IMR-90 (cell line): ENCODE measurements around the gene SSBP2. TPM values are rescaled to one million over a fixed set of nuclear protein-coding genes. Genes with fewer than 3 reads are reported as not detected.

Experiments
- ATAC-seq: fragments of 200-7000 bp; cut with Tn5 transposase; 2 replicates; pipeline ENCODE4 v1.9.1; 2020; ENCODE audit warnings: low read depth, mild to moderate bottlenecking, moderate library complexity
- BruUV-seq: library from RNA; stranded (reverse); fragments of 400-500 nt; replicated peaks from 2 replicates; lab custom pipeline; 2021; lab: Mats Ljungman, UMichigan
- CTCF ChIA-PET: fragments of 300-600 bp; formaldehyde crosslinking; extraction: SDS; loops from one replicate; lab custom pipeline; 2021; ENCODE audit warnings: antibody characterized with exemption; lab: Yijun Ruan, JAX
- POLR2A ChIA-PET: fragments of 300-600 bp; sonication (Branson Sonifier 250); formaldehyde crosslinking; loops from one replicate; lab custom pipeline; 2022; ENCODE audit warnings: antibody characterized with exemption; ENCODE audit not compliant: unreplicated experiment; lab: Charles Lee
- DNase-seq: peaks from one replicate; pipeline ENCODE4 v3.0.0; 2013
- H2AFZ ChIP-seq: replicated peaks from 2 replicates; pipeline ENCODE3; 2013; ENCODE audit warnings: low read length, mild to moderate bottlenecking; ENCODE audit not compliant: poor library complexity
- H2AK5ac ChIP-seq: 2 replicates; pipeline ENCODE4 v1.6.1; 2013; ENCODE audit warnings: low read depth, low read length, inconsistent platforms
- H2AK9ac ChIP-seq: replicated peaks from 2 replicates; pipeline ENCODE3; 2013; ENCODE audit warnings: mild to moderate bottlenecking, low read depth, low read length, moderate library complexity; ENCODE audit not compliant: poor library complexity
- H2BK120ac ChIP-seq: 2 replicates; pipeline ENCODE4 v1.6.1; 2013; ENCODE audit warnings: low read depth, low read length, inconsistent platforms
- H2BK15ac ChIP-seq: 3 replicates; pipeline ENCODE4 v1.6.1; 2013; ENCODE audit warnings: low read depth, low read length, inconsistent platforms
- H2BK20ac ChIP-seq: 2 replicates; pipeline ENCODE4 v1.6.1; 2013; ENCODE audit warnings: low read depth, mild to moderate bottlenecking, inconsistent platforms, low read length, moderate library complexity
- H2BK5ac ChIP-seq: 2 replicates; pipeline ENCODE4 v1.6.1; 2013; ENCODE audit warnings: mild to moderate bottlenecking, low read depth, low read length, inconsistent platforms; ENCODE audit not compliant: poor library complexity, severe bottlenecking
- H3K14ac ChIP-seq: replicated peaks from 2 replicates; pipeline ENCODE4 v1.6.1; 2013; ENCODE audit warnings: low read depth, low read length, inconsistent platforms
- H3K18ac ChIP-seq: 2 replicates; pipeline ENCODE4 v1.6.1; 2013; ENCODE audit warnings: low read depth, low read length, control low read depth
- H3K23ac ChIP-seq: 2 replicates; pipeline ENCODE4 v1.6.1; 2013; ENCODE audit warnings: low read depth, low read length, inconsistent platforms
- H3K27ac ChIP-seq: 2 replicates; pipeline ENCODE4 v1.5.1; 2013; ENCODE audit warnings: mild to moderate bottlenecking, control low read depth, low read length; ENCODE audit not compliant: insufficient read depth
- H3K27me3 ChIP-seq: 2 replicates; pipeline ENCODE4 v1.6.1; 2013; ENCODE audit warnings: low read length; ENCODE audit not compliant: control insufficient read depth, insufficient read depth
- H3K36me3 ChIP-seq: 2 replicates; pipeline ENCODE4 v1.6.1; 2013; ENCODE audit warnings: low read length, mixed read lengths; ENCODE audit not compliant: control insufficient read depth, insufficient read depth
- H3K4ac ChIP-seq: 2 replicates; pipeline ENCODE4 v1.6.1; 2013; ENCODE audit warnings: low read depth, low read length, inconsistent platforms
- H3K4me1 ChIP-seq: 2 replicates; pipeline ENCODE4 v1.6.1; 2013; ENCODE audit warnings: low read length, mixed read lengths; ENCODE audit not compliant: control insufficient read depth, insufficient read depth
- H3K4me2 ChIP-seq: 2 replicates; pipeline ENCODE4 v1.6.1; 2013; ENCODE audit warnings: low read depth, mild to moderate bottlenecking, control low read depth, low read length, moderate library complexity
- H3K4me3 ChIP-seq: 2 replicates; pipeline ENCODE4 v1.5.1; 2013; ENCODE audit warnings: low read depth, mild to moderate bottlenecking, control low read depth, low read length, moderate library complexity; ENCODE audit not compliant: insufficient read depth
- H3K56ac ChIP-seq: 2 replicates; pipeline ENCODE4 v1.6.1; 2013; ENCODE audit warnings: low read length, inconsistent platforms; ENCODE audit not compliant: insufficient read depth; ENCODE audit errors: extremely low read depth
- H3K79me1 ChIP-seq, 2 experiments: 2 replicates each; pipeline ENCODE4 v1.6.1; 2013; ENCODE audit warnings: low read length in 2 of 2, inconsistent platforms in 1 of 2, low read depth in 1 of 2
- H3K9ac ChIP-seq: 2 replicates; pipeline ENCODE4 v1.6.1; 2013; ENCODE audit warnings: low read depth, low read length, control low read depth
- H3K9me1 ChIP-seq: 2 replicates; pipeline ENCODE4 v1.6.1; 2013; ENCODE audit warnings: low read length, inconsistent platforms; ENCODE audit not compliant: insufficient read depth
- H3K9me3 ChIP-seq: 2 replicates; pipeline ENCODE4 v1.6.1; 2013; ENCODE audit warnings: low read length; ENCODE audit not compliant: control insufficient read depth, insufficient read depth
- H4K20me1 ChIP-seq: 2 replicates; pipeline ENCODE4 v1.6.1; 2013; ENCODE audit warnings: low read length, inconsistent platforms; ENCODE audit not compliant: insufficient read depth
- H4K5ac ChIP-seq: 2 replicates; pipeline ENCODE4 v1.6.1; 2013; ENCODE audit warnings: mild to moderate bottlenecking, low read depth, low read length, control low read depth
- H4K8ac ChIP-seq, 2 experiments: 2 replicates each; pipeline ENCODE4 v1.6.1; 2013; ENCODE audit warnings: low read depth in 2 of 2, low read length in 2 of 2, control low read depth in 1 of 2, inconsistent platforms in 1 of 2
- H4K91ac ChIP-seq: 2 replicates; pipeline ENCODE4 v1.6.1; 2013; ENCODE audit warnings: low read depth, low read length, inconsistent platforms; ENCODE audit not compliant: insufficient read depth
- BHLHE40 ChIP-seq: fragments of 150-350 bp; IDR thresholded peaks from 2 replicates; pipeline ENCODE4 v1.6.1; 2016; ENCODE audit warnings: mild to moderate bottlenecking, low read depth, low read length
- CHD1 ChIP-seq: IDR thresholded peaks from 2 replicates; pipeline ENCODE4 v1.6.1; 2012; ENCODE audit warnings: low read depth, low read length, improper control_type of control experiment
- FOS ChIP-seq: fragments of 150-350 bp; IDR thresholded peaks from 2 replicates; pipeline ENCODE4 v1.6.1; 2016; ENCODE audit warnings: low read depth, low read length
- MAFK ChIP-seq: IDR thresholded peaks from 2 replicates; pipeline ENCODE4 v1.6.1; 2012; ENCODE audit warnings: low read depth, low read length, improper control_type of control experiment
- MAZ ChIP-seq: IDR thresholded peaks from 2 replicates; pipeline ENCODE4 v1.6.1; 2012; ENCODE audit warnings: low read depth, mild to moderate bottlenecking, low read length, improper control_type of control experiment, moderate library complexity, borderline replicate concordance
- MXI1 ChIP-seq: IDR thresholded peaks from 2 replicates; pipeline ENCODE4 v1.6.1; 2012; ENCODE audit warnings: low read depth, mild to moderate bottlenecking, low read length, moderate library complexity, borderline replicate concordance
- NFE2L2 ChIP-seq: fragments of 150-350 bp; IDR thresholded peaks from 2 replicates; pipeline ENCODE4 v1.6.1; 2016; ENCODE audit warnings: low read depth, mild to moderate bottlenecking, low read length
- RCOR1 ChIP-seq: IDR thresholded peaks from 2 replicates; pipeline ENCODE4 v1.6.1; 2012; ENCODE audit warnings: mild to moderate bottlenecking, low read length, improper control_type of control experiment; ENCODE audit not compliant: insufficient replicate concordance
- RFX5 ChIP-seq: IDR thresholded peaks from 2 replicates; pipeline ENCODE4 v1.8.0; 2012; ENCODE audit warnings: low read depth, mild to moderate bottlenecking, low read length, moderate library complexity
- SMC3 ChIP-seq: fragments of 150-350 bp; IDR thresholded peaks from 2 replicates; pipeline ENCODE4 v1.6.1; 2016; ENCODE audit warnings: low read depth, mild to moderate bottlenecking, antibody characterized with exemption, low read length, moderate library complexity
- WGBS, 2 experiments: methylation state at CpG; one replicate each; pipeline versions ENCODE4 v1.1.5 to v1.1.7; 2013; ENCODE audit warnings: missing lambda C conversion rate in 2 of 2; ENCODE audit not compliant: insufficient read length in 1 of 2; ENCODE audit errors: extremely low coverage in 2 of 2; 5-methylcytosine and 5-hydroxymethylcytosine counted together
- dilution Hi-C: fragments of 300-500 bp; cut with HindIII; formaldehyde crosslinking; loops from one replicate; pipeline ENCODE4 v1.14.3; 2018; ENCODE audit warnings: low sequenced_read_pairs; ENCODE audit not compliant: unreplicated experiment
- in situ Hi-C: fragments of 300-500 bp; cut with MboI; formaldehyde crosslinking; loops from 3 replicates; pipeline ENCODE4 v1.14.3; 2019; ENCODE audit warnings: low sequenced_read_pairs, inconsistent platforms, mixed read lengths
- intact Hi-C: fragments of 100-400 bp; cut with micrococcal nuclease; formaldehyde crosslinking; loops from 2 replicates; pipeline ENCODE4 v1.10.0; 2022
- polyA plus RNA-seq, 3 experiments: library from polyadenylated mRNA; depleted of rRNA; stranded (reverse); fragments of >200 nt; gene quantifications; 2 replicates each; pipeline ENCODE4 v1.2.3, GENCODE V29; 2012; ENCODE audit warnings: low replicate concordance in 1 of 3
- total RNA-seq: library from RNA; depleted of rRNA; stranded (reverse); fragments of >200 nt; gene quantifications from 2 replicates; pipeline ENCODE4 v1.2.3, GENCODE V29; 2012
- TF ChIP-seq, protein P1 (sequence below): fragments of 150-350 bp; IDR thresholded peaks from 2 replicates; pipeline ENCODE4 v1.6.1; 2017; ENCODE audit warnings: mild to moderate bottlenecking, antibody characterized with exemption, low read length, low read depth
- TF ChIP-seq, protein P2 (sequence below): fragments of 150-350 bp; IDR thresholded peaks from 2 replicates; pipeline ENCODE4 v1.6.1; 2016; ENCODE audit warnings: low read depth, mild to moderate bottlenecking, low read length, moderate library complexity, borderline replicate concordance
- TF ChIP-seq, protein P3 (sequence below): conservative IDR thresholded peaks from 2 replicates; pipeline ENCODE4 v1.5.1; 2012; ENCODE audit warnings: mild to moderate bottlenecking, low read depth, low read length, improper control_type of control experiment

SSBP2 gene
- total and polyA plus RNA-seq, 2 of the 4 experiments (the other 2 are of a cell fraction), result 38.4 to 42.7 TPM

DNA sequence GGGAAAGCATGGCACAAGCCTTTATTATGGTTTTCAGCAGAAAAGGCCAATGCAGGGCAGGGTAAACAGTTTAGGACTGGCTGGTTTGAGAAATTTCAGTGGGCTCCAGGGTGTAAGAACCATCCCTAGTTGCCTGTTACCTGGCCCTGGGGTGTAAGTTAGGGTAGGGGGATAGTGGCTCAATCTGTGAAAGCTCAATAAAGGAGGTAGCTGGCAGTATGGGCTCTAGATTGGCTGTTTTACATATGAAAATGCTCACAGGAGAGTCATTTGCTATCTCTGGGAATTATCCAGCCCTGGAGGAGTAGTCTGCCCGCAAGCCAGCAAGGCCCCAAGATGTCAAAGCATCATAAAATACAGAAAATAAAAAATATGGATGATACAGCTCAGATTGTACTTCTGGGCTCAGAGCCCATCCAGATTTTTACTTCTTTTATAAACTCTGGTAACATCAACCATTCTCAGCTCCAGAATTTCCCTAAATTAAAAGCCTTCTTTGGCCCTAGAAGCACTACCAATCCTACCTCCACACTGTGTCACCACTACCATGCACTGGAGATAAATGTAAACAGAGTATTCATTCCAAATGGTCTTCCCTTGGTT is 31.1 kb downstream of the SSBP2 start:
- no peak overlapping the region for H2AK9ac ChIP-seq
- H3K23ac ChIP-seq, result no peak overlapping the region; the same call in 1 of the 2 replicates
- H3K4me3 ChIP-seq, result no peak overlapping the region
- no peak overlapping the region for H3K18ac ChIP-seq
- H3K27me3 ChIP-seq, result no peaks in the 10 kb centered on the region
- BruUV-seq, result no TSS peak
- DNase-seq (peak; percentile 13), ATAC-seq (no peak)
- CTCF ChIA-PET, result interaction anchor here (0.6 kb wide), 1 partner anchor 591 kb away, joined by 6 read pairs; no protein-coding TSS in a partner anchor
- no peak overlapping the region for H3K9ac ChIP-seq
- dilution Hi-C loops, result no loop called here
- H3K4ac ChIP-seq, result no peak overlapping the region
- in situ Hi-C loops, result no loop called here
- intact Hi-C loops, result no loop called here
- no peaks in the 10 kb centered on the region for H3K9me3 ChIP-seq
- H3K79me1 ChIP-seq, result peaks cover 0 to 25% of the 10 kb centered on the region in 2 experiments; a peak in 2 of 4 replicates
- POLR2A ChIA-PET, result no interaction called here
- peaks cover 9% of the 10 kb centered on the region for H3K4me1 ChIP-seq
- no peak overlapping the region for H4K91ac ChIP-seq
- 0 out of 2 replicates have a peak overlapping the region, but pooled peaks have one; percentile 17 for H2AK5ac ChIP-seq
- H3K9me1 ChIP-seq, result peaks cover 6% of the 10 kb centered on the region
- no peak overlapping the region for H4K8ac ChIP-seq
- H3K36me3 ChIP-seq, result no peaks in the 10 kb centered on the region
- no peak overlapping the region for H3K14ac ChIP-seq
- H2BK15ac ChIP-seq, result no peak overlapping the region
- no peak overlapping the region for H2BK20ac ChIP-seq
- H3K56ac ChIP-seq, result no peak overlapping the region
- WGBS, 2 experiments, result no CpG with 5 or more reads among the region's 1 CpG
- no peak overlapping the region for H4K5ac ChIP-seq
- peaks cover 13% of the 10 kb centered on the region; the same call in 1 of the 2 replicates for H4K20me1 ChIP-seq
- no peak overlapping the region for H3K27ac ChIP-seq
- no peak overlapping the region for H2BK5ac ChIP-seq
- no peak overlapping the region for H2BK120ac ChIP-seq
- H2AFZ ChIP-seq, result no peak overlapping the region
- H3K4me2 ChIP-seq, result no peak overlapping the region
- no peak for TF ChIP-seq SMC3
- no peak for TF ChIP-seq MXI1
- no peak for TF ChIP-seq CHD1
- TF ChIP-seq RCOR1, result no peak
- TF ChIP-seq, protein P1, sequence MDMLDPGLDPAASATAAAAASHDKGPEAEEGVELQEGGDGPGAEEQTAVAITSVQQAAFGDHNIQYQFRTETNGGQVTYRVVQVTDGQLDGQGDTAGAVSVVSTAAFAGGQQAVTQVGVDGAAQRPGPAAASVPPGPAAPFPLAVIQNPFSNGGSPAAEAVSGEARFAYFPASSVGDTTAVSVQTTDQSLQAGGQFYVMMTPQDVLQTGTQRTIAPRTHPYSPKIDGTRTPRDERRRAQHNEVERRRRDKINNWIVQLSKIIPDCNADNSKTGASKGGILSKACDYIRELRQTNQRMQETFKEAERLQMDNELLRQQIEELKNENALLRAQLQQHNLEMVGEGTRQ, result no peak
- TF ChIP-seq FOS, result no peak
- TF ChIP-seq MAZ, result no peak
- TF ChIP-seq, protein P2, sequence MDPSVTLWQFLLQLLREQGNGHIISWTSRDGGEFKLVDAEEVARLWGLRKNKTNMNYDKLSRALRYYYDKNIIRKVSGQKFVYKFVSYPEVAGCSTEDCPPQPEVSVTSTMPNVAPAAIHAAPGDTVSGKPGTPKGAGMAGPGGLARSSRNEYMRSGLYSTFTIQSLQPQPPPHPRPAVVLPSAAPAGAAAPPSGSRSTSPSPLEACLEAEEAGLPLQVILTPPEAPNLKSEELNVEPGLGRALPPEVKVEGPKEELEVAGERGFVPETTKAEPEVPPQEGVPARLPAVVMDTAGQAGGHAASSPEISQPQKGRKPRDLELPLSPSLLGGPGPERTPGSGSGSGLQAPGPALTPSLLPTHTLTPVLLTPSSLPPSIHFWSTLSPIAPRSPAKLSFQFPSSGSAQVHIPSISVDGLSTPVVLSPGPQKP, result no peak
- no peak for TF ChIP-seq MAFK
- TF ChIP-seq, protein P3, sequence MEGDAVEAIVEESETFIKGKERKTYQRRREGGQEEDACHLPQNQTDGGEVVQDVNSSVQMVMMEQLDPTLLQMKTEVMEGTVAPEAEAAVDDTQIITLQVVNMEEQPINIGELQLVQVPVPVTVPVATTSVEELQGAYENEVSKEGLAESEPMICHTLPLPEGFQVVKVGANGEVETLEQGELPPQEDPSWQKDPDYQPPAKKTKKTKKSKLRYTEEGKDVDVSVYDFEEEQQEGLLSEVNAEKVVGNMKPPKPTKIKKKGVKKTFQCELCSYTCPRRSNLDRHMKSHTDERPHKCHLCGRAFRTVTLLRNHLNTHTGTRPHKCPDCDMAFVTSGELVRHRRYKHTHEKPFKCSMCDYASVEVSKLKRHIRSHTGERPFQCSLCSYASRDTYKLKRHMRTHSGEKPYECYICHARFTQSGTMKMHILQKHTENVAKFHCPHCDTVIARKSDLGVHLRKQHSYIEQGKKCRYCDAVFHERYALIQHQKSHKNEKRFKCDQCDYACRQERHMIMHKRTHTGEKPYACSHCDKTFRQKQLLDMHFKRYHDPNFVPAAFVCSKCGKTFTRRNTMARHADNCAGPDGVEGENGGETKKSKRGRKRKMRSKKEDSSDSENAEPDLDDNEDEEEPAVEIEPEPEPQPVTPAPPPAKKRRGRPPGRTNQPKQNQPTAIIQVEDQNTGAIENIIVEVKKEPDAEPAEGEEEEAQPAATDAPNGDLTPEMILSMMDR, result no peak
- no peak for TF ChIP-seq BHLHE40
- TF ChIP-seq RFX5, result no peak
- no peak for TF ChIP-seq NFE2L2
